BLaER1 treated with 17β-estradiol and CSF1 and Interleukin-3, amounts not matched to agents 10 nM and 100 nM (cell line): ENCODE results near the gene KRTAP5-4.
A peak's percentile ranks its signal among the peaks of the same experiment; 100 is the strongest.
"Not testable (repeated sequence)": the region's sequence is repeated elsewhere in the genome, so short reads cannot be mapped to it uniquely, and the experiment has no call there.

ENCODE experiments used
- H3K27ac ChIP-seq, 11 experiments: shearing (Covaris generic); formaldehyde crosslinking; 2 replicates each; pipeline ENCODE4 v1.8.1; 2022
- H3K27me3 ChIP-seq, 11 experiments: shearing (Covaris generic); formaldehyde crosslinking; 2 replicates each; pipeline ENCODE4 v1.8.1; 2022
- H3K36me3 ChIP-seq, 11 experiments: shearing (Covaris generic); formaldehyde crosslinking; 2 replicates each; pipeline ENCODE4 v1.8.1; 2022
- H3K4me1 ChIP-seq, 10 experiments: shearing (Covaris generic); formaldehyde crosslinking; 2 replicates each; pipeline ENCODE4 v1.8.1; 2022
- H3K4me2 ChIP-seq, 11 experiments: shearing (Covaris generic); formaldehyde crosslinking; 2 replicates each; pipeline ENCODE4 v1.8.1; 2022
- H3K4me3 ChIP-seq, 10 experiments: shearing (Covaris generic); formaldehyde crosslinking; 2 replicates each; pipeline ENCODE4 v1.8.1; 2022
- H3K9ac ChIP-seq, 11 experiments: shearing (Covaris generic); formaldehyde crosslinking; 2 replicates each; pipeline ENCODE4 v1.8.1; 2022
- H3K9me3 ChIP-seq, 11 experiments: shearing (Covaris generic); formaldehyde crosslinking; replicated peaks in 1 of 11; 2 replicates each; pipeline ENCODE4 v1.8.1; 2022
- H4K20me1 ChIP-seq, 11 experiments: shearing (Covaris generic); formaldehyde crosslinking; 2 replicates each; pipeline ENCODE4 v1.8.1; 2022
- Cebpa-rat ChIP-seq, 11 experiments: shearing (Covaris generic); IDR thresholded peaks; 2 replicates each; pipeline ENCODE4 v1.8.1; 2022

The KRTAP5-4 gene

GRCh38 chr11:1652771-1653540 is 31.0 kb upstream of the KRTAP5-4 start:
- Histone ChIP-seq H4K20me1 (peaks cover 0 to 7% (median 0%) of the 10 kb centered on the region in 11 experiments; a peak in 4 of 22 replicates), H3K4me2 (peak overlapping the region; percentile 59 to 86 (median 77)), H3K36me3 (no peaks in the 10 kb centered on the region), H3K9ac (no peak overlapping the region), H3K27ac (no peak overlapping the region), H3K9me3 (no peaks in the 10 kb centered on the region), H3K27me3 (no peaks in the 10 kb centered on the region; a peak in 2 of 22 replicates), H3K4me1 (peaks cover 20 to 53% (median 41%) of the 10 kb centered on the region in 10 experiments), H3K4me3 (no peak overlapping the region; a peak in 1 of 20 replicates)
- no peak for TF ChIP-seq Cebpa-rat (IDR thresholded peaks at IDR 0.05)

GRCh38 chr11:1652442-1652770 is 30.5 kb upstream of the KRTAP5-4 start:
- no peak overlapping the region for H3K4me3 ChIP-seq
- H3K27ac ChIP-seq: no peak overlapping the region
- H3K4me1 ChIP-seq: peaks cover 20 to 48% (median 36%) of the 10 kb centered on the region in 10 experiments
- no peaks in the 10 kb centered on the region; a peak in 2 of 22 replicates for H3K27me3 ChIP-seq
- H3K36me3 ChIP-seq: no peaks in the 10 kb centered on the region
- peak overlapping the region in 1 of 11 experiments; percentile 82; a peak in 2 of 22 replicates for H3K4me2 ChIP-seq
- H4K20me1 ChIP-seq: peaks cover 0 to 7% (median 0%) of the 10 kb centered on the region in 11 experiments; a peak in 4 of 22 replicates
- H3K9me3 ChIP-seq: no peaks in the 10 kb centered on the region
- TF ChIP-seq Cebpa-rat (IDR thresholded peaks at IDR 0.05): no peak
- no peak overlapping the region for H3K9ac ChIP-seq

- no peak for TF ChIP-seq Cebpa-rat (IDR thresholded peaks at IDR 0.05)
- Histone ChIP-seq H3K27ac (no peak overlapping the region), H3K9me3 (no peaks in the 10 kb centered on the region), H3K4me2 (no peak overlapping the region), H4K20me1 (peaks cover 0 to 7% (median 0%) of the 10 kb centered on the region in 11 experiments; a peak in 4 of 22 replicates), H3K9ac (no peak overlapping the region), H3K4me1 (peaks cover 20 to 44% (median 36%) of the 10 kb centered on the region in 10 experiments), H3K36me3 (no peaks in the 10 kb centered on the region), H3K4me3 (no peak overlapping the region), H3K27me3 (no peaks in the 10 kb centered on the region; a peak in 2 of 22 replicates)
Measured at GRCh38 chr11:1652026-1652425, 30.1 kb upstream of the KRTAP5-4 start.

- H3K9ac ChIP-seq: no peak overlapping the region
- no peak overlapping the region for H3K4me2 ChIP-seq
- H3K27ac ChIP-seq: no peak overlapping the region
- H3K4me1 ChIP-seq: peaks cover 20 to 39% (median 36%) of the 10 kb centered on the region in 10 experiments
- no peaks in the 10 kb centered on the region; a peak in 2 of 22 replicates for H3K27me3 ChIP-seq
- H3K9me3 ChIP-seq: no peaks in the 10 kb centered on the region
- H3K36me3 ChIP-seq: no peaks in the 10 kb centered on the region
- no peak overlapping the region for H3K4me3 ChIP-seq
- TF ChIP-seq Cebpa-rat (IDR thresholded peaks at IDR 0.05): no peak
- peaks cover 0 to 7% (median 0%) of the 10 kb centered on the region in 11 experiments; a peak in 4 of 22 replicates for H4K20me1 ChIP-seq
Measured at GRCh38 chr11:1651411-1651980, 29.6 kb upstream of the KRTAP5-4 start.

- no peaks in the 10 kb centered on the region for H3K36me3 ChIP-seq
- peaks cover 0 to 7% (median 0%) of the 10 kb centered on the region in 11 experiments; a peak in 4 of 22 replicates for H4K20me1 ChIP-seq
- H3K9ac ChIP-seq: no peak overlapping the region
- no peak overlapping the region for H3K4me2 ChIP-seq
- H3K4me3 ChIP-seq: no peak overlapping the region
- peaks cover 0 to 1% (median 0%) of the 10 kb centered on the region in 11 experiments; a peak in 3 of 22 replicates for H3K27me3 ChIP-seq
- peaks cover 20 to 33% (median 32%) of the 10 kb centered on the region in 10 experiments for H3K4me1 ChIP-seq
- no peak for TF ChIP-seq Cebpa-rat (IDR thresholded peaks at IDR 0.05)
- no peak overlapping the region for H3K27ac ChIP-seq
- no peaks in the 10 kb centered on the region for H3K9me3 ChIP-seq
Measured at GRCh38 chr11:1650918-1651262, 29.0 kb upstream of the KRTAP5-4 start.

- TF ChIP-seq Cebpa-rat (IDR thresholded peaks at IDR 0.05): no peak
- Histone ChIP-seq H3K36me3 (no peaks in the 10 kb centered on the region), H3K4me3 (no peak overlapping the region), H3K27ac (no peak overlapping the region), H3K4me1 (peaks cover 19 to 31% (median 29%) of the 10 kb centered on the region in 10 experiments), H3K9me3 (no peaks in the 10 kb centered on the region), H3K27me3 (peaks cover 0 to 8% (median 0%) of the 10 kb centered on the region in 11 experiments; a peak in 7 of 22 replicates), H4K20me1 (peaks cover 0 to 7% (median 0%) of the 10 kb centered on the region in 11 experiments; a peak in 4 of 22 replicates), H3K9ac (no peak overlapping the region), H3K4me2 (no peak overlapping the region)
Measured at GRCh38 chr11:1650034-1650917, 28.3 kb upstream of the KRTAP5-4 start.

- Histone ChIP-seq H4K20me1 (peaks cover 0 to 4% (median 0%) of the 10 kb centered on the region in 11 experiments; a peak in 2 of 22 replicates), H3K9me3 (no peaks in the 10 kb centered on the region), H3K27me3 (peaks cover 0 to 12% (median 0%) of the 10 kb centered on the region in 11 experiments; a peak in 9 of 22 replicates), H3K27ac (no peak overlapping the region), H3K4me1 (peaks cover 10 to 23% (median 22%) of the 10 kb centered on the region in 10 experiments), H3K4me3 (no peak overlapping the region), H3K36me3 (no peaks in the 10 kb centered on the region), H3K9ac (no peak overlapping the region), H3K4me2 (no peak overlapping the region)
- TF ChIP-seq Cebpa-rat (IDR thresholded peaks at IDR 0.05): no peak
Measured at GRCh38 chr11:1648653-1649420, 26.9 kb upstream of the KRTAP5-4 start.

GRCh38 chr11:1647901-1648652 is 26.1 kb upstream of the KRTAP5-4 start:
- peaks cover 8 to 15% (median 14%) of the 10 kb centered on the region in 10 experiments; a peak in 19 of 20 replicates for H3K4me1 ChIP-seq
- H4K20me1 ChIP-seq: peaks cover 0 to 3% (median 0%) of the 10 kb centered on the region in 11 experiments; a peak in 2 of 22 replicates
- H3K9me3 ChIP-seq: no peaks in the 10 kb centered on the region
- TF ChIP-seq Cebpa-rat (IDR thresholded peaks at IDR 0.05): no peak
- no peak overlapping the region for H3K4me2 ChIP-seq
- H3K27ac ChIP-seq: no peak overlapping the region
- H3K4me3 ChIP-seq: no peak overlapping the region
- no peak overlapping the region for H3K9ac ChIP-seq
- no peaks in the 10 kb centered on the region for H3K36me3 ChIP-seq
- peaks cover 0 to 14% (median 0%) of the 10 kb centered on the region in 11 experiments; a peak in 10 of 22 replicates for H3K27me3 ChIP-seq

- not testable (repeated sequence) for H3K36me3 ChIP-seq
- H3K27me3 ChIP-seq: peaks cover 0 to 21% (median 0%) of the 10 kb centered on the region in 11 experiments; a peak in 9 of 22 replicates
Measured at GRCh38 chr11:1646540-1646939, 24.6 kb upstream of the KRTAP5-4 start.

More at GRCh38 chr11:1646540-1646939, 24.6 kb upstream of the KRTAP5-4 start:
- not testable (repeated sequence) for H3K4me2 ChIP-seq, H3K9ac ChIP-seq, H3K9me3 ChIP-seq, H4K20me1 ChIP-seq, H3K4me3 ChIP-seq, H3K27ac ChIP-seq
- H3K4me1 ChIP-seq: peaks cover 5 to 11% (median 10%) of the 10 kb centered on the region in 10 experiments; a peak in 18 of 20 replicates
